ENCODE results near the gene WFDC9. TPM values are rescaled to one million over a fixed set of nuclear protein-coding genes. Genes with fewer than 3 reads are reported as not detected.
"Not testable (repeated sequence)": the region's sequence is repeated elsewhere in the genome, so short reads cannot be mapped to it uniquely, and the experiment has no call there.

Gene WFDC9
- total RNA-seq, 1 experiment from 2014 or later = not detected

DNA sequence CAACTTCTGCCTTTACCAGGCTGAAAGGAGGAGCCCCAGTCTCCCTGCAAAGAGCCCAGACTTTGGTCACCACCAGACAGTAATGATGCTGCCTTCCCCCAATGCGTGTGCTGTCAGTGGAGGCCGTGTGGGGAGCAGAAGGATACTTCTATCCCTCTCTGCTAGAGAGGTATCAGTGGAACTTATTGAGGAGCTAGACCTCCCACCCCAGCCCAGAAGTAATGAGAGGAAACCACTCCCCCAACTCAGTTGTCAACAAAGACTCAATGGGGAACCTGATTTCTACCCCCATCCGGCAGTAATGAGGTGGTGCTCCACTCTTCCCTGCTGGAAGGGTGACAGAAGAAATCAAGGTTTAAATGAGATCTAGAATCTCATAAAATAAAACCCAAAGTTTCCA is 47.6 kb downstream of the WFDC9 start:
- Histone ChIP-seq H3K4me3 (no peak overlapping the region), H3K4me1 (replicated peaks) (no peaks in the 10 kb centered on the region), H3K36me3 (no peaks in the 10 kb centered on the region), H3K9me3 (replicated peaks) (no peaks in the 10 kb centered on the region), H3K27ac (no peak overlapping the region), H3K27me3 (replicated peaks) (0 out of 2 replicates have a peak, but pooled peaks cover 7% of the 10 kb centered on the region)
- DNase-seq (ENCODE audit: low read depth in 1 of 2, low spot score in 2 of 2) = no peak

DNA sequence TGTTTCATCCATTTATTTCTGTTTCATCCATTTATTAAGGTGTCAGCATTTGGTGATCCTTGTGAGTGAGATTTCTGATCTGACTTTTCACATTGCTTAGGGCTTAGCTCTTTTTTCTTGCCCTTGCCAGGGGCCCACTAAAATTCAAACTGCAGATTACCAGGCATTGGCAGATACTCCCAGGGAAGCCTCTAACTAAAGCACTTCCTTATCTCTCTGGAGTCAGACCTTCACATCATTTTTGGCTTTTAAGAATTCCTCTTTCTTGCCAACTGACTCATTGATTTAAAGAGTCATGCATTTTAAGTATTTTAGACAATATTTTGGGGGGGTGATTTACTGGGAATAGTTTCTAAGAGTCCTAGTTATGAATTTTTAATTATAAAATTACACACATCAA is 49.4 kb downstream of the WFDC9 start:
- H3K27ac ChIP-seq = no peak overlapping the region
- H3K36me3 ChIP-seq = no peaks in the 10 kb centered on the region
- no peak overlapping the region for H3K4me3 ChIP-seq
- H3K27me3 ChIP-seq (replicated peaks) = 0 out of 2 replicates have a peak, but pooled peaks cover 5% of the 10 kb centered on the region
- H3K9me3 ChIP-seq (replicated peaks) = no peaks in the 10 kb centered on the region
- no peak for DNase-seq (ENCODE audit: low read depth in 1 of 2, low spot score in 2 of 2)
- no peaks in the 10 kb centered on the region; the same call in 1 of the 2 replicates for H3K4me1 ChIP-seq (replicated peaks)

DNA sequence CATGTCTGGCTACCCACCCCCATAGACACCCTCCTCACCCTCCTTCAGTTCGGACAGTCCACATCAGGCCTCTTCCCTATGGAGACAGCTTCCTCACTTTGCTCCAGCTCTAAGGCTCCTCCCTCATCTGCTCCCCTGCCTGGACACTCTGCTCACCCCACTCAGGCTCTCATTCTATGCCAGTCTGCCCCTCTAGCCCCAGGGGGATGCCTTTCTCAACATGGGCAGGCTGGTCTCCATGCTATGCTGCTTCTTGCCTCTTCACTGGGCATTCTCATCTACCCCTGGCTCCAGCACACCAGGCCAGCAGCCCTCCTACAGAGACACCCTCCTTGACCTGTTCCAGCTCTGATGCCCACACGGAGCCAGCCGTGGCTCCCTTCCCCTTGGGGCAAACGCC is 51.9 kb downstream of the WFDC9 start, which contains the start of gene WFDC8:
Gene WFDC8 (minus strand): TSS at position 101 of the 400 bp plus-strand sequence. CDS start 37 bp downstream, at position 64.
- Histone ChIP-seq H3K27me3 (replicated peaks) (0 out of 2 replicates have a peak, but pooled peaks cover 5% of the 10 kb centered on the region), H3K4me1 (replicated peaks) (no peaks in the 10 kb centered on the region; the same call in 1 of the 2 replicates), H3K36me3 (no peaks in the 10 kb centered on the region), H3K27ac (no peak within 1 kb of the TSS), H3K4me3 (no peak within 1 kb of the TSS), H3K9me3 (replicated peaks) (no peaks in the 10 kb centered on the region)
- DNase-seq (ENCODE audit: low read depth in 1 of 2, low spot score in 2 of 2) = no peak

DNA sequence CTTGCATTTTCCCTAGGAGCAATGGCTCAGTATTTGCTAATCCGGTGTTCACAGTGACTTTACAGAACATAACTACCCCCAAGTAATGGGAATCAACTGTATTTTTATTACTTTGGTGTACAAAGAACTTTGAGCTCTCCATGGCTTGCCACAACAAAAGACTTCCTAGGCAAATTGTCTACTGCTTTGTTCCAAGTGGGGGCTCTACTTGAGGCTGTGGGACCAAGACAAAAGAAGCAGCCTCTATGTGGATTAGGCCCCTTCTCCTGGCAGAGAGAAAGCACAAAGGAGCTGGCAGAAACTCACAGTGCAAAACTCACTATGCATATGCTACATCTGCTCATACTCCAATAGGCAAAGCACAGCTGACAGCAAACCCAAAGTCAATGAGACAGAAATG is 52.9 kb downstream of the WFDC9 start:
- Histone ChIP-seq H3K9me3 (replicated peaks) (no peaks in the 10 kb centered on the region), H3K4me3 (no peak overlapping the region), H3K27ac (no peak overlapping the region), H3K36me3 (no peaks in the 10 kb centered on the region), H3K27me3 (replicated peaks) (0 out of 2 replicates have a peak, but pooled peaks cover 5% of the 10 kb centered on the region), H3K4me1 (replicated peaks) (no peaks in the 10 kb centered on the region; the same call in 1 of the 2 replicates)
- no peak for DNase-seq (ENCODE audit: low read depth in 1 of 2, low spot score in 2 of 2)

DNA sequence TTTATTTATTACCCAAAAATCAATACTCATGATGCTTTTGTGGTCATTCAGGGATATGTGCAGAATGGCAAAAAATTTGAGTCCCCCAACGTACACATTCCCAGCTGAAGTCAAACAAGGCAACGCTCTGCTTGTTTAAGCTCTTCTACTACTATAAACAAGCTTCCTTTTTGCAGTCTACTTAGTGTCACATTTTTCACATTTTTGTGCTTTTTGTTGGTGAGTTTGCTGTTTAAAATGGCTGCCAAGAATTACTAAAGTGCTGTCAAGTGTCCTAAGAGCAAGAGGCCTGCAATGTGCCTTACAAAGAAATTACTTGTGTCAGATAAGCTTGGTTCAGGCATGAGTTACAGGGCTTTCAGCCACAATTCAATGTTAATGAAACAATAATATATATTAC is 54.1 kb downstream of the WFDC9 start:
- no peaks in the 10 kb centered on the region for H3K9me3 ChIP-seq (replicated peaks)
- H3K27me3 ChIP-seq (replicated peaks) = no peaks in the 10 kb centered on the region
- H3K36me3 ChIP-seq = no peaks in the 10 kb centered on the region
- no peak overlapping the region for H3K4me3 ChIP-seq
- DNase-seq (ENCODE audit: low read depth in 1 of 2, low spot score in 2 of 2) = peak in 1 of 2 experiments; percentile 31
- no peaks in the 10 kb centered on the region; the same call in 1 of the 2 replicates for H3K4me1 ChIP-seq (replicated peaks)
- no peak overlapping the region for H3K27ac ChIP-seq

DNA sequence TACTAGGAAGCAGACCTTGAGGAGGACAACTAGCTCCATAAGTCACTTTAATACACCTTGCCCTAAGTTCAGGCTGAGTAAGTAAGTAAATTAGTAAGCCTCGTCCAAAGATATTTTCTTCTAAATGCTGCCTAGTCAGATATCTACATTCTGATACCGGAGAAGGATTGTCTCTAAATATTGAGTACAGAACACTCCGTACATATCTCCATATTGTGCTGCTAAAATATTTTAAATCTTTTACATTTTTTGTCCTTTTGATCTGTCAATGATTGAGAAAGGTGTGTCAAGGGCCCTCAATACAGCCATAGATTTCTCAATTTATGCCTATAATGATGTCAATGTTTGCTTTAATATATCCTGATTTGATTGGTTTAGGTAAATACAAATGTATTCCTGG is 55.2 kb downstream of the WFDC9 start:
- Histone ChIP-seq H3K4me1 (replicated peaks) (no peaks in the 10 kb centered on the region; the same call in 1 of the 2 replicates), H3K36me3 (no peaks in the 10 kb centered on the region), H3K27ac (no peak overlapping the region), H3K4me3 (no peak overlapping the region), H3K9me3 (replicated peaks) (no peaks in the 10 kb centered on the region), H3K27me3 (replicated peaks) (no peaks in the 10 kb centered on the region)
- DNase-seq (ENCODE audit: low read depth in 1 of 2, low spot score in 2 of 2) = no peak

DNA sequence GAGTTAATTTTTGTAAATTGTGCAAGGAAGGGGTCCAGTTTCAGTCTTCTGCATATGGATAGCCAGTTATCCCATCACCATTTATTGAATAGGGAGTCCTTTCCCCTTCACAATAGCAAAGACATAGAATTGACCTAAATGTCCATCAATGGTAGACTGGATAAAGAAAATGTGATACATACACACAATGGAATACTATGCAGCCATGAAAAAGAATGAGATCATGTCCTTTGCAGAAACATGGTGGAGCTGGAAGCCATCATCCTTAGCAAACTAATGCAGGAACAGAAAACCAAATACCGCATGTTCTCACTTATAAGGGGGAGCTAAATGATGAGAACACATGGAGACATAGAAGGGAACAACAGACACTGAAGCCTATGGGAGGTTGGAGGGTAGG is 61.4 kb downstream of the WFDC9 start:
- not testable (repeated sequence) for H3K9me3 ChIP-seq (replicated peaks); DNase-seq (ENCODE audit: low read depth in 1 of 2, low spot score in 2 of 2); H3K36me3 ChIP-seq; H3K27ac ChIP-seq; H3K27me3 ChIP-seq (replicated peaks); H3K4me3 ChIP-seq; H3K4me1 ChIP-seq (replicated peaks)

DNA sequence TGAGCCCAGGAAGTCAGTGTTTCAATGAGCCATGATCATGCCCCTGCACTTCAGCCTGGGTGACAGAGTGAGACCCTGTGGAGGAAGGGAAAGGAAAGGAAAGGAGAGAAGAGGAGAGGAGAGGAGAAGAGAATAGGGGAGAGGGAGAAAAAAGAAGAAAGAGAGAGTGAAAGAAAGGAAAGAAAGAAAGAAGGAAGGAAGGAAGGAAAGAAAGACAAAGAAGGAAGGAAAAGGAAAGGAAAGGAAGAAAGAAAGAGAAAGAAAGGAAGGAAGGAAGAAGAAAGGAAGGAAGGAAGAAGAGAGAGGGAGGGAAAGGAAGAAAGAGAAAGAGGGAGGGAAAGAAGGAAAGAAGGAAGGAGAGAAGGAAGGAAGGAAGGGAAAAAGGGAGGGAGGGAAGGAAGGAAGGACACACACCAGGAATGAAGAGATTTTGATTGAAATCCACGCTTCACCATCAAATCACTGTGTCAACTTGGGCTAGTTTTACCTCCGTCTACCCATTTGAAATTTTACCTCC is 66.3 kb downstream of the WFDC9 start:
- no peak overlapping the region for H3K4me3 ChIP-seq
- no peaks in the 10 kb centered on the region for H3K36me3 ChIP-seq
- peaks cover under 1% of the 10 kb centered on the region; the same call in 1 of the 2 replicates for H3K27me3 ChIP-seq (replicated peaks)
- no peaks in the 10 kb centered on the region for H3K9me3 ChIP-seq (replicated peaks)
- DNase-seq (ENCODE audit: low read depth in 1 of 2, low spot score in 2 of 2) = no peak
- H3K4me1 ChIP-seq (replicated peaks) = no peaks in the 10 kb centered on the region
- no peak overlapping the region for H3K27ac ChIP-seq

Other genes with a start within 250 kb of the WFDC9 start
- 0.13 and 0.47 TPM in 2 replicates for gene DBNDD2, start 223.0 kb downstream of the WFDC9 start, total RNA-seq (2014; rRNA removed; shearing (Covaris generic))
- 73.1 and 93.1 TPM in 2 replicates for gene PIGT, start 215.1 kb downstream of the WFDC9 start, total RNA-seq (2014; rRNA removed; shearing (Covaris generic))
- not detected in 2 replicates for gene WFDC2, start 161.5 kb downstream of the WFDC9 start, total RNA-seq (2014; rRNA removed; shearing (Covaris generic))
- gene SPINT3, start 115.7 kb downstream of the WFDC9 start, total RNA-seq (2014; rRNA removed; shearing (Covaris generic)) = not detected in 2 replicates
- gene WFDC6, start 91.8 kb downstream of the WFDC9 start, total RNA-seq (2014; rRNA removed; shearing (Covaris generic)) = not detected in 2 replicates
- gene EPPIN, start 83.9 kb downstream of the WFDC9 start, total RNA-seq (2014; rRNA removed; shearing (Covaris generic)) = not detected in 2 replicates
- not detected in 2 replicates for gene WFDC8, start 52.0 kb downstream of the WFDC9 start, total RNA-seq (2014; rRNA removed; shearing (Covaris generic))
- not detected in 2 replicates for gene WFDC10A, start 1.5 kb downstream of the WFDC9 start, total RNA-seq (2014; rRNA removed; shearing (Covaris generic))
- not detected in 2 replicates for gene WFDC11, start 39.0 kb upstream of the WFDC9 start, total RNA-seq (2014; rRNA removed; shearing (Covaris generic))
- not detected in 2 replicates for gene WFDC13, start 70.8 kb upstream of the WFDC9 start, total RNA-seq (2014; rRNA removed; shearing (Covaris generic))
- gene WFDC10B, start 73.7 kb upstream of the WFDC9 start, total RNA-seq (2014; rRNA removed; shearing (Covaris generic)) = not detected in 2 replicates
- not detected in 2 replicates for gene SPINT4, start 91.1 kb upstream of the WFDC9 start, total RNA-seq (2014; rRNA removed; shearing (Covaris generic))
- not detected in 2 replicates for gene WFDC3, start 160.6 kb upstream of the WFDC9 start, total RNA-seq (2014; rRNA removed; shearing (Covaris generic))
- 11.1 and 19.2 TPM in 2 replicates for gene DNTTIP1, start 160.7 kb upstream of the WFDC9 start, total RNA-seq (2014; rRNA removed; shearing (Covaris generic))
- 187 and 249 TPM in 2 replicates for gene UBE2C, start 181.4 kb upstream of the WFDC9 start, total RNA-seq (2014; rRNA removed; shearing (Covaris generic))
- gene TNNC2, start 196.0 kb upstream of the WFDC9 start, total RNA-seq (2014; rRNA removed; shearing (Covaris generic)) = not detected in 2 replicates
- 19.7 and 55.0 TPM in 2 replicates for gene SNX21, start 202.5 kb upstream of the WFDC9 start, total RNA-seq (2014; rRNA removed; shearing (Covaris generic))
- 41.8 and 56.3 TPM in 2 replicates for gene ACOT8, start 226.1 kb upstream of the WFDC9 start, total RNA-seq (2014; rRNA removed; shearing (Covaris generic))
- gene ZSWIM3, start 226.3 kb upstream of the WFDC9 start, total RNA-seq (2014; rRNA removed; shearing (Covaris generic)) = 3.6 and 4.9 TPM in 2 replicates
- gene ZSWIM1, start 249.9 kb upstream of the WFDC9 start, total RNA-seq (2014; rRNA removed; shearing (Covaris generic)) = 3.9 and 11.7 TPM in 2 replicates